SK-N-SH (cell line): ENCODE data around the gene DGUOK.

Experiments
- CHD2 ChIP-seq: fragments of 150-350 bp; IDR thresholded peaks from 2 replicates; pipeline ENCODE4 v1.6.1; 2018; ENCODE audit warnings: low read length; ENCODE audit not compliant: partially characterized antibody
- EZH2phosphoT487 ChIP-seq: fragments of 200-600 bp; sonication (generic); IDR thresholded peaks from 2 replicates; pipeline ENCODE4 v1.6.1; 2017; ENCODE audit warnings: low read depth, mixed run types, mild to moderate bottlenecking, antibody characterized with exemption, moderate library complexity, borderline replicate concordance
- FOXJ3 ChIP-seq: sonication (generic); formaldehyde crosslinking; IDR thresholded peaks from 2 replicates; pipeline ENCODE4 v1.5.1; 2020; ENCODE audit warnings: mild to moderate bottlenecking, missing genetic modification reagents
- GABPA ChIP-seq: IDR thresholded peaks from 2 replicates; pipeline ENCODE4 v1.4.0; 2012; ENCODE audit warnings: low read depth, mild to moderate bottlenecking
- NRF1 ChIP-seq: IDR thresholded peaks from 2 replicates; pipeline ENCODE4 v1.6.1; 2012; ENCODE audit warnings: low read depth, mild to moderate bottlenecking, low read length
- POLR2AphosphoS5 ChIP-seq: IDR thresholded peaks from 2 replicates; pipeline ENCODE4 v1.6.1; 2012; ENCODE audit warnings: low read depth, low read length
- RAD21 ChIP-seq: IDR thresholded peaks from 2 replicates; pipeline ENCODE4 v1.6.1; 2012; ENCODE audit warnings: mild to moderate bottlenecking, low read length
- RFX5 ChIP-seq: IDR thresholded peaks from 2 replicates; pipeline ENCODE4 v1.6.1; 2012; ENCODE audit warnings: mild to moderate bottlenecking, improper control_type of control experiment, low read length
- SIN3A ChIP-seq: IDR thresholded peaks from 2 replicates; pipeline ENCODE4 v1.6.1; 2012; ENCODE audit warnings: low read depth, mild to moderate bottlenecking, low read length, moderate library complexity, borderline replicate concordance
- TAF1 ChIP-seq: IDR thresholded peaks from 2 replicates; pipeline ENCODE4 v1.6.1; 2012; ENCODE audit warnings: low read depth, mild to moderate bottlenecking, low read length, moderate library complexity, borderline replicate concordance
- TCF12 ChIP-seq: IDR thresholded peaks from 2 replicates; pipeline ENCODE4 v1.4.0; 2012
- TF ChIP-seq, protein P1 (sequence below): fragments of 200-600 bp; sonication (generic); IDR thresholded peaks from 2 replicates; pipeline ENCODE4 v1.6.1; 2017; ENCODE audit warnings: antibody characterized with exemption, mild to moderate bottlenecking, moderate library complexity
- TF ChIP-seq, protein P2 (sequence below): IDR thresholded peaks from 2 replicates; pipeline ENCODE4 v1.6.1; 2012; ENCODE audit warnings: mild to moderate bottlenecking, low read depth, low read length, moderate library complexity
- TF ChIP-seq, protein P3 (sequence below): IDR thresholded peaks from 2 replicates; pipeline ENCODE4 v1.4.0; 2012; ENCODE audit warnings: low read depth, borderline replicate concordance

DNA sequence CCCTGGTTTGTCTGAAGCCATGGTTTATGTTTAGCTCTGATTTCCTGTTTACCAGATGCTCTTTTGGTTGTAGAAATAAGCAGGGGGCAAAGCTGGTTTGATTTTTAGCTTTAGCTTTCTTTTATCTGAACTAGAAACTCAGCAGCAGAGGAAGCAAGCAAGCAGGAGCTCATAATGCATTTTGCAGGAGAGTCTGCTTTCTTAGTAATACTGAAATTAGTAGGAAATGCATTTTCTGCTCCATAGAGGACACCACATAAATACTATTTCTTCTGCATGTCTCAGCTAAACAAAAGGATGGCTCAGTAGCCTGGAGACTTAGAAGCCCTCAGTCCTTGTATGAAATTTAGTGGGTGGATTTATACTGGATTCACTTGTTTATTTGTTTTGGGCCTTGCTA, 23.1 kb downstream of the DGUOK start:
- TF ChIP-seq FOXJ3 (CRISPR knock-in tag) = no peak
- TF ChIP-seq SIN3A = no peak
- TF ChIP-seq, protein P1, sequence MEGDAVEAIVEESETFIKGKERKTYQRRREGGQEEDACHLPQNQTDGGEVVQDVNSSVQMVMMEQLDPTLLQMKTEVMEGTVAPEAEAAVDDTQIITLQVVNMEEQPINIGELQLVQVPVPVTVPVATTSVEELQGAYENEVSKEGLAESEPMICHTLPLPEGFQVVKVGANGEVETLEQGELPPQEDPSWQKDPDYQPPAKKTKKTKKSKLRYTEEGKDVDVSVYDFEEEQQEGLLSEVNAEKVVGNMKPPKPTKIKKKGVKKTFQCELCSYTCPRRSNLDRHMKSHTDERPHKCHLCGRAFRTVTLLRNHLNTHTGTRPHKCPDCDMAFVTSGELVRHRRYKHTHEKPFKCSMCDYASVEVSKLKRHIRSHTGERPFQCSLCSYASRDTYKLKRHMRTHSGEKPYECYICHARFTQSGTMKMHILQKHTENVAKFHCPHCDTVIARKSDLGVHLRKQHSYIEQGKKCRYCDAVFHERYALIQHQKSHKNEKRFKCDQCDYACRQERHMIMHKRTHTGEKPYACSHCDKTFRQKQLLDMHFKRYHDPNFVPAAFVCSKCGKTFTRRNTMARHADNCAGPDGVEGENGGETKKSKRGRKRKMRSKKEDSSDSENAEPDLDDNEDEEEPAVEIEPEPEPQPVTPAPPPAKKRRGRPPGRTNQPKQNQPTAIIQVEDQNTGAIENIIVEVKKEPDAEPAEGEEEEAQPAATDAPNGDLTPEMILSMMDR = no peak
- TF ChIP-seq TAF1 = no peak
- TF ChIP-seq, protein P2, sequence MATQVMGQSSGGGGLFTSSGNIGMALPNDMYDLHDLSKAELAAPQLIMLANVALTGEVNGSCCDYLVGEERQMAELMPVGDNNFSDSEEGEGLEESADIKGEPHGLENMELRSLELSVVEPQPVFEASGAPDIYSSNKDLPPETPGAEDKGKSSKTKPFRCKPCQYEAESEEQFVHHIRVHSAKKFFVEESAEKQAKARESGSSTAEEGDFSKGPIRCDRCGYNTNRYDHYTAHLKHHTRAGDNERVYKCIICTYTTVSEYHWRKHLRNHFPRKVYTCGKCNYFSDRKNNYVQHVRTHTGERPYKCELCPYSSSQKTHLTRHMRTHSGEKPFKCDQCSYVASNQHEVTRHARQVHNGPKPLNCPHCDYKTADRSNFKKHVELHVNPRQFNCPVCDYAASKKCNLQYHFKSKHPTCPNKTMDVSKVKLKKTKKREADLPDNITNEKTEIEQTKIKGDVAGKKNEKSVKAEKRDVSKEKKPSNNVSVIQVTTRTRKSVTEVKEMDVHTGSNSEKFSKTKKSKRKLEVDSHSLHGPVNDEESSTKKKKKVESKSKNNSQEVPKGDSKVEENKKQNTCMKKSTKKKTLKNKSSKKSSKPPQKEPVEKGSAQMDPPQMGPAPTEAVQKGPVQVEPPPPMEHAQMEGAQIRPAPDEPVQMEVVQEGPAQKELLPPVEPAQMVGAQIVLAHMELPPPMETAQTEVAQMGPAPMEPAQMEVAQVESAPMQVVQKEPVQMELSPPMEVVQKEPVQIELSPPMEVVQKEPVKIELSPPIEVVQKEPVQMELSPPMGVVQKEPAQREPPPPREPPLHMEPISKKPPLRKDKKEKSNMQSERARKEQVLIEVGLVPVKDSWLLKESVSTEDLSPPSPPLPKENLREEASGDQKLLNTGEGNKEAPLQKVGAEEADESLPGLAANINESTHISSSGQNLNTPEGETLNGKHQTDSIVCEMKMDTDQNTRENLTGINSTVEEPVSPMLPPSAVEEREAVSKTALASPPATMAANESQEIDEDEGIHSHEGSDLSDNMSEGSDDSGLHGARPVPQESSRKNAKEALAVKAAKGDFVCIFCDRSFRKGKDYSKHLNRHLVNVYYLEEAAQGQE = no peak
- TF ChIP-seq GABPA = no peak
- TF ChIP-seq RAD21 = no peak
- no peak for TF ChIP-seq POLR2AphosphoS5
- TF ChIP-seq RFX5 = no peak
- TF ChIP-seq, protein P3, sequence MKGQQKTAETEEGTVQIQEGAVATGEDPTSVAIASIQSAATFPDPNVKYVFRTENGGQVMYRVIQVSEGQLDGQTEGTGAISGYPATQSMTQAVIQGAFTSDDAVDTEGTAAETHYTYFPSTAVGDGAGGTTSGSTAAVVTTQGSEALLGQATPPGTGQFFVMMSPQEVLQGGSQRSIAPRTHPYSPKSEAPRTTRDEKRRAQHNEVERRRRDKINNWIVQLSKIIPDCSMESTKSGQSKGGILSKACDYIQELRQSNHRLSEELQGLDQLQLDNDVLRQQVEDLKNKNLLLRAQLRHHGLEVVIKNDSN = no peak
- TF ChIP-seq NRF1 = no peak
- TF ChIP-seq TCF12 = no peak
- no peak for TF ChIP-seq CHD2
- no peak for TF ChIP-seq EZH2phosphoT487
